ENCODE measurements around the gene MOV10.
"Not testable (repeated sequence)": the region's sequence is repeated elsewhere in the genome, so short reads cannot be mapped to it uniquely, and the experiment has no call there.

MOV10 gene

DNA sequence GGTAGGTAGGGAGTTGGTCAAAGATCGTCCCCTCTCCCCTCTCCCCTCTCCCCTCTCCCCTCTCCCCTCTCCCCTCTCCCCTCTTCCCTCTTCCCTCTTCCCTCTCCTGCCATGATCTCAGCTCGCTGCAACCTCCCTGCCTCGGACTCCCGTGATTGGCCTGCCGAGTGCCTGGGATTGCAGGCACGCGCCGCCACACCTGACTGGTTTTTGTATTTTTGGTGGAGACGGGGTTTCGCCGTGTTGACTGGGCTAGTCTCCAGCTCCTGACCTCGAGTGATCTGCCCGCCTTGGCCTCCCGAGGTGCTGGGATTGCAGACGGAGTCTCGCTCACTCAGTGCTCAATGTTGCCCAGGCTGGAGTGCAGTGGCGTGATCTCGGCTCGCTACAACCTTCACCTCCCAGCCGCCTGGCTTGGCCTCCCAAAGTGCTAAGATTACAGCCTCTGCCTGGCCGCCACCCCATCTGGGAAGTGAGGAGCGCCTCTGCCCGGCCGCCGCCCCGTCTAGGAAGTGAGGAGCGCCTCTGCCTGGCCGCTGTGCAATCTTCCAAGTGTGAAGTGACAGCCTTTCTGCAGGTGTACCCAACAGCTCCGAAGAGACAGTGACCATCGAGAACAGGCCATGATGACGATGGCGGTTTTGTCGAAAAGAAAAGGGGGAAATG lies 54.0 kb downstream of the MOV10 start:
- not testable (repeated sequence) for H3K27me3 ChIP-seq (ENCODE audit: insufficient read depth, low read length); H3K4me1 ChIP-seq (ENCODE audit: insufficient read depth, low read length); H3K36me3 ChIP-seq (ENCODE audit: insufficient read depth, low read length); H2AFZ ChIP-seq (ENCODE audit: low read depth, low read length); H3K9me3 ChIP-seq (ENCODE audit: low read length); H3K4me3 ChIP-seq (ENCODE audit: low read length)

DNA sequence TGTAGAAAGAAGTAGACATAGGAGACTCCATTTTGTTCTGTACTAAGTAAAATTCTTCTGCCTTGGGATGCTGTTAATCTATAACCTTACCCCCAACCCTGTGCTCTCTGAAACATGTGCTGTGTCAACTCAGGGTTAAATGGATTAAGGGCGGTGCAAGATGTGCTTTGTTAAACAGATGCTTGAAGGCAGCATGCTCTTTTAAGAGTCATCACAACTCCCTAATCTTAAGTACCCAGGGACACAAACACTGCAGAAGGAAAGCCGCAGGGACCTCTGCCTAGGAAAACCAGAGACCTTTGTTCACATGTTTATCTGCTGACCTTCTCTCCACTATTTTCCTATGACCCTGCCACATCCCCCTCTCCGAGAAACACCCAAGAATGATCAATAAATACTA lies 54.6 kb downstream of the MOV10 start:
- not testable (repeated sequence) for H2AFZ ChIP-seq (ENCODE audit: low read depth, low read length); H3K36me3 ChIP-seq (ENCODE audit: insufficient read depth, low read length); H3K9me3 ChIP-seq (ENCODE audit: low read length)

DNA sequence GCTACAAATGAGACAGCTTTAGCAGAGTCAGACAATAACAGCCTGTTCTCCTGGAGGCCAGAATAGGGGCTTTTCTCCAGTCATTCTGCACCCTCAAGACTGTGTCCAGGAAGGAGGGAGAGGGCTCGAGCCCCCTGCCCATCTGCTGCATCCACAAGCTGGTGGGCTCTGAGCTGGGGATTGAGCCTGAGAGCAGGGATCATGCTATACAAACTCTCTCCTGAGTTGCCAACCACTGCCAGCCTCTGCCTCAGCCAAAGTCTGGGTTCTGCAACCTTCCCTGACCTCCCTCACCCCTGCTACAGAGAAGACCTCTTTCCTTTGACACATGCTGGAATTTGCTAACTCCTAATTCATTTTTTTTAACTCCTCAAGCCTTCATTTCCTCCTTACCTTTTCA lies 55.5 kb downstream of the MOV10 start:
- Histone ChIP-seq H3K9me3 (ENCODE audit: low read length) (no peaks in the 10 kb centered on the region), H2AFZ (ENCODE audit: low read depth, low read length) (no peak overlapping the region), H3K4me1 (ENCODE audit: insufficient read depth, low read length) (peaks cover 4% of the 10 kb centered on the region), H3K27me3 (ENCODE audit: insufficient read depth, low read length) (no peaks in the 10 kb centered on the region), H3K4me3 (ENCODE audit: low read length) (no peak overlapping the region), H3K36me3 (ENCODE audit: insufficient read depth, low read length) (no peaks in the 10 kb centered on the region)

More for the DNA sequence above, 54.6 kb downstream of the MOV10 start:
- H3K27me3 ChIP-seq (ENCODE audit: insufficient read depth, low read length); H3K4me1 ChIP-seq (ENCODE audit: insufficient read depth, low read length); H3K4me3 ChIP-seq (ENCODE audit: low read length): not testable (repeated sequence)

DNA sequence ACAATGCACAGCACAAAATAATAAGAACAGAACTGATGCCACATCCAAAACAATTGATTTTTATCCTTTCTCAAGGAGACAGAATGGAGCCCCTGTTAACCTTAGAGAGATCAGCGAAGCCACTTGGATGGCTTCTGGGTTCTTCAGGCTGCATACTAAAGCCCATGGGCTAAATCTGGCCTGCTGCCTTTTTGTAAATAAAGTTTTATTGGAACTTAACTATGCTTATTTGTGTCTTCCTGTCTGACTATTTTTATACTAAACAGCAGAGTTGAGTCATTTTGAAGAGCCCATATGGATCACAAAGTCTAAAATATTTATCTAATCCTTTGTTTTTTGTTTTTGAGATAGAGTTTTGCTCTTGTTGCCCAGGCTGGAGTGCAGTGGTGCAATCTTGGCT lies 57.0 kb downstream of the MOV10 start:
- no peaks in the 10 kb centered on the region for H3K36me3 ChIP-seq (ENCODE audit: insufficient read depth, low read length)
- no peaks in the 10 kb centered on the region for H3K9me3 ChIP-seq (ENCODE audit: low read length)
- H3K4me1 ChIP-seq (ENCODE audit: insufficient read depth, low read length) = peaks cover 4% of the 10 kb centered on the region
- H2AFZ ChIP-seq (ENCODE audit: low read depth, low read length) = no peak overlapping the region
- H3K4me3 ChIP-seq (ENCODE audit: low read length) = no peak overlapping the region
- no peaks in the 10 kb centered on the region for H3K27me3 ChIP-seq (ENCODE audit: insufficient read depth, low read length)

DNA sequence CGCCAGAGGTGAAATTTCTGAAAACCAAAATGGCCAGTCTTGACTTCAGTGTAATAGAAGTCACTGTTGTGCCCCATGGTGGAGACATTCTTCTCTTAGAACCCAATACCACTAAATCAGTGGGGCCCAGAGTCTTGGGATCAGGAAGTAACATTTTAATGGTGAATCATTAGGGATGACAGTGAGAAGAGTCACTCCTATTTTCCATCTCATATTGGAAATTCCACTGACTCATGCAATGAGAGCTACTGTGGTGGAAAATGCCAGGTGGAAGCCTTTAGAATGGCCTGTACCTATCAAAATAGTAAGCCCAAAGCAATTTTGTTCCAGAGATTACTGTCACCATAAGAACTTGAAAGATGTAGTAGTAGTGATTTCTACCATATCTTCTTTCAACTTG lies 61.3 kb downstream of the MOV10 start:
- no peaks in the 10 kb centered on the region for H3K27me3 ChIP-seq (ENCODE audit: insufficient read depth, low read length)
- no peak overlapping the region for H2AFZ ChIP-seq (ENCODE audit: low read depth, low read length)
- H3K4me1 ChIP-seq (ENCODE audit: insufficient read depth, low read length) = no peaks in the 10 kb centered on the region
- no peak overlapping the region for H3K4me3 ChIP-seq (ENCODE audit: low read length)
- H3K36me3 ChIP-seq (ENCODE audit: insufficient read depth, low read length) = no peaks in the 10 kb centered on the region
- H3K9me3 ChIP-seq (ENCODE audit: low read length) = no peaks in the 10 kb centered on the region

DNA sequence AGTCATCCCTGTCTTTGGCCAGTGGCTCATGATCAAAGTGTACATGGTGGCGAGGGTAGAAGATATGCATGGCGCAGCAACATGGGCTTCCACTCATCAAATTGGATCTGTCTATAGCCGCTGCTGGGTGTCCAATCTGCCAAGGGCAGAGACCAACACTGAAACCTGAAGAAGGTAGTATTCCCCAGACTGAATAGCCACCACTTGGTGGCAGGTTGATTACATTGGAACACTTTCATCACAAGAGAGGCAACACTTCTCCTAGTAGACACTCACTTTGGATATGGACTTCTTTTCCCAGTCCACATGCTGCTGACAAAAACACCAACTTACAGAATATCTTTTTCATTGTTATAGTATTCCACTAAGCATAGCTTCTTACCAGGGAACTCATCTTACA lies 63.1 kb downstream of the MOV10 start:
- H3K36me3 ChIP-seq (ENCODE audit: insufficient read depth, low read length) = no peaks in the 10 kb centered on the region
- no peak overlapping the region for H2AFZ ChIP-seq (ENCODE audit: low read depth, low read length)
- H3K27me3 ChIP-seq (ENCODE audit: insufficient read depth, low read length) = no peaks in the 10 kb centered on the region
- no peak overlapping the region for H3K4me3 ChIP-seq (ENCODE audit: low read length)
- H3K9me3 ChIP-seq (ENCODE audit: low read length) = no peaks in the 10 kb centered on the region
- H3K4me1 ChIP-seq (ENCODE audit: insufficient read depth, low read length) = no peaks in the 10 kb centered on the region

DNA sequence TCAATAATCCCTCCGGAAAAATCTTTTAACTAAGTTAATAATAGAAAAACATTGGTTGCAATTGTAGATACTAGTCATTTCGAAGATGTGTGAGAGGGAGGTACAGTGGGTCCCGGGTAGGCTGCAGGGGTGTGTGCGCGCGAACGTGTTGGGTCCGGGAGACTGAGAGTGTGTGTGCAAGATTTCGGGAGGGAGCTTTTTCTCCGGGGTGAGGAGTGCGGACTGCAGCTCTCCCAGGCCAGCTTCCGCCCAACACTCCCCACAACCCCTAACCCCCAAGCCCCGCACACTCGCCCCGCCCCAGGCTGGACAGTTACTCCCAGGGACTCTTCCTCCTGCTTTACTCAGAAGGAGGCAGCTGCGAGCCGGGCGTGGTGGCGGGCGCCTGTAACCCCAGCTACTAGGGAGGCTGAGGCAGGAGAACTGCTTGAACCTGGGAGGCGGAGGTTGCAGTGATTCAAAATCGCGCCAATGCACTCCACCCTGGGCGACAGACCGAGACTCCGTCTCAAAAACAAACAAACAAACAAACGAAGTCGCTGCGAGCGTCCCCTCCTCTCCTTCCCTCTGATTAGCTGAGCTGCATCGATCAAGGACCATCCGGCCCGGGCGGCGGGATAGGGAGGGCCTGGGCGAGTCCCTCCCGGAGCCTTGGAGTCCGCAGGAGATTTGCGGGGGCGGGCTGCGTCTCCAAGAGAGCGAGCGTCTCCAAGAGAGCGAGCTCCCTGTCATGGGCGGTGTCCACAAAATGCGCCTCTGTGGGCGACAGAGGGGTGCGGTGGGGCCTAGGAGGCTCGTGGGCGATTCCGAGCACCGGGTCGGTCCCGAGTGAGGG lies 68.9 kb downstream of the MOV10 start:
- Histone ChIP-seq H3K9me3 (ENCODE audit: low read length) (peaks cover 7% of the 10 kb centered on the region), H3K27me3 (ENCODE audit: insufficient read depth, low read length) (peaks cover 21% of the 10 kb centered on the region), H3K4me3 (ENCODE audit: low read length) (no peak overlapping the region), H3K4me1 (ENCODE audit: insufficient read depth, low read length) (no peaks in the 10 kb centered on the region), H3K36me3 (ENCODE audit: insufficient read depth, low read length) (no peaks in the 10 kb centered on the region), H2AFZ (ENCODE audit: low read depth, low read length) (no peak overlapping the region)

DNA sequence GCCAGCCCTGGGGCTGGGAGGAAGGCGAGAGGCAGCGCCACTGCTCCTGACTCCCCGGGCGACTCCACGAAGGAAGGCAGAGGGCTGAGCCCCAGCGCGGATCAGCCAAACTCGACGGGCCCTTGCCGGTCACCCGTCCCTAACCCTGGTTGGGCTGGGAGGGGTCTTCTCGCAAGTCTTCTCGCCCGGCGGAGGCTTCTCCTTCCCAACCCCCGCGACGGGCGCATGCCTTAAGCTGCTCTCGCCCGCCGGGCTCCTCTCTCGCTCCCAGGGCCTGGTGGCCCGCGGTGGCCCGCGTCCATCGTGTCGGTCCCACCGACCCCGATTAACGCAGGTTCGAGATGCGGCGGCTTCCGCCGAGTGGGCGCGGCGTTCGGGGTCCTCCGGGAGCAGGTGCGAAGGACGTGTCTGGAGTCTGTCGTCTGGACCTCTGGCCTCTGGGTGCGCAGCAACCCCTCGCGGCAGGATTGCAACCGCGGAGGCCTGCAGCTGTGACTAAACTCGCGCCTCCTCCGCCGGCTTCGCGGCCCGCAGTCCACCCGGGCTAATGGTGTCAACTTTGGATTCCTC lies 69.6 kb downstream of the MOV10 start:
- peaks cover 7% of the 10 kb centered on the region for H3K9me3 ChIP-seq (ENCODE audit: low read length)
- H3K4me1 ChIP-seq (ENCODE audit: insufficient read depth, low read length) = no peaks in the 10 kb centered on the region
- no peaks in the 10 kb centered on the region for H3K36me3 ChIP-seq (ENCODE audit: insufficient read depth, low read length)
- peaks cover 21% of the 10 kb centered on the region for H3K27me3 ChIP-seq (ENCODE audit: insufficient read depth, low read length)
- no peak overlapping the region for H3K4me3 ChIP-seq (ENCODE audit: low read length)
- H2AFZ ChIP-seq (ENCODE audit: low read depth, low read length) = peak overlapping the region; percentile 33

DNA sequence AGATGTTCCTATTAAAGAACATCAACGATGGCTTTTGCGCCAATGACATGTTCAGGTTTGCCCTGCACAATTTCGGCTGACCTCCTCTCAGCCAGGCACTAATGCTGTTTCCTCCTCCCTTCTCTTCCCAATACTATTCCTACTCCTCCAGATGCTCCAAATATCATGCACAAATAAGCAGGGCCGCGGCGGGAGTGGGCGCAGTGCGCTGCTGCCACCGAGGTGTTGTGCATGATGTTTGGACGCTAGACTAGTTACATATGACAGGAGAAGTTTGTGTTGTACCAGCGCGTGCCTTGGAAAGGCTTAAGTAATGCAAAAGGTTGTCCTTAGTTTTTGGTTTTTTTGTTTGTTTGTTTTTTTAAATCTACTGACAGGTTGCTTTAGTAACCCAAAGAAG lies 73.9 kb downstream of the MOV10 start:
- H3K27me3 ChIP-seq (ENCODE audit: insufficient read depth, low read length) = peaks cover 18% of the 10 kb centered on the region
- no peak overlapping the region for H2AFZ ChIP-seq (ENCODE audit: low read depth, low read length)
- H3K36me3 ChIP-seq (ENCODE audit: insufficient read depth, low read length) = no peaks in the 10 kb centered on the region
- H3K9me3 ChIP-seq (ENCODE audit: low read length) = peaks cover 7% of the 10 kb centered on the region
- H3K4me3 ChIP-seq (ENCODE audit: low read length) = no peak overlapping the region
- no peaks in the 10 kb centered on the region for H3K4me1 ChIP-seq (ENCODE audit: insufficient read depth, low read length)
